Endodermal cell (in vitro differentiated cells): ENCODE results near the gene OR10A4. TPM values are rescaled to one million over a fixed set of nuclear protein-coding genes. Genes with fewer than 3 reads are reported as not detected.

Experiments
- DNase-seq: peaks from one replicate; pipeline ENCODE4 v3.0.0-alpha.2; 2017
- H3K27ac ChIP-seq: 2 replicates; pipeline ENCODE4 v1.5.1; 2013; ENCODE audit warnings: mild to moderate bottlenecking, low read depth, low read length, moderate library complexity
- H3K27me3 ChIP-seq: 2 replicates; pipeline ENCODE4 v1.6.1; 2013; ENCODE audit warnings: mild to moderate bottlenecking, low read length, moderate library complexity; ENCODE audit not compliant: insufficient read depth, control insufficient read depth, poor library complexity, severe bottlenecking
- H3K36me3 ChIP-seq: 2 replicates; pipeline ENCODE4 v1.7.0; 2013; ENCODE audit warnings: mild to moderate bottlenecking, low read length, moderate library complexity; ENCODE audit not compliant: control insufficient read depth, insufficient read depth
- H3K4me1 ChIP-seq: one replicate; pipeline ENCODE4 v1.7.0; 2013; ENCODE audit warnings: low read length; ENCODE audit not compliant: control insufficient read depth, insufficient read depth
- H3K4me3 ChIP-seq: 2 replicates; pipeline ENCODE4 v1.5.1; 2013; ENCODE audit warnings: mild to moderate bottlenecking, low read length, moderate library complexity
- H3K9ac ChIP-seq: 2 replicates; pipeline ENCODE4 v1.6.1; 2013; ENCODE audit warnings: mild to moderate bottlenecking, low read length, moderate library complexity; ENCODE audit not compliant: poor library complexity, severe bottlenecking; ENCODE audit errors: extremely low read depth
- H3K9me3 ChIP-seq: 2 replicates; pipeline ENCODE4 v1.6.1; 2013; ENCODE audit warnings: mild to moderate bottlenecking, low read length, moderate library complexity; ENCODE audit not compliant: control insufficient read depth
- H3K27ac Mint-ChIP-seq: 2 replicates; pipeline ENCODE4 v1.8.0; 2020; ENCODE audit warnings: mixed read lengths
- H3K27me3 Mint-ChIP-seq: 2 replicates; pipeline ENCODE4 v1.8.0; 2021; ENCODE audit warnings: mild to moderate bottlenecking, mixed read lengths; ENCODE audit not compliant: insufficient read depth
- H3K36me3 Mint-ChIP-seq: 2 replicates; pipeline ENCODE4 v1.8.0; 2020; ENCODE audit warnings: low read depth, mixed read lengths
- H3K4me1 Mint-ChIP-seq: 2 replicates; pipeline ENCODE4 v1.8.0; 2020; ENCODE audit warnings: mixed read lengths
- H3K4me3 Mint-ChIP-seq: 2 replicates; pipeline ENCODE4 v1.8.0; 2020; ENCODE audit warnings: mild to moderate bottlenecking, moderate library complexity, mixed read lengths
- H3K9me3 Mint-ChIP-seq: 2 replicates; pipeline ENCODE4 v1.8.0; 2020; ENCODE audit warnings: mild to moderate bottlenecking, mixed read lengths
- CTCF ChIP-seq: fragments of 200-600 bp; sonication (generic); conservative IDR thresholded peaks from 2 replicates; pipeline ENCODE4 v1.5.0; 2021; ENCODE audit warnings: antibody characterized with exemption, mild to moderate bottlenecking
- WGBS, 2 experiments: methylation state at CpG; one replicate each; pipeline versions ENCODE4 v1.1.5 to v1.1.7; 2013; ENCODE audit warnings: missing lambda C conversion rate in 2 of 2, mixed read lengths in 1 of 2; ENCODE audit not compliant: insufficient coverage in 1 of 2, insufficient read length in 1 of 2; 5-methylcytosine and 5-hydroxymethylcytosine counted together
- total RNA-seq, 2 donors: library from RNA; stranded (reverse); fragmentation: NEBNext Ultra II Directional in 1 of 2; extraction: Animal tissue kit (Norgen Biotek cat#: 25700) in 1 of 2; gene quantifications; 2 replicates in 1 of 2; 3 replicates in 1 of 2; pipeline ENCODE4 v1.2.1, GENCODE V29; 2021

The OR10A4 gene
- total RNA-seq, 2 donors from 2014 or later, result not detected

- H3K4me1 ChIP-seq, result no peaks in the 10 kb centered on the region
- Mint-ChIP-seq H3K4me1 (peaks cover 5% of the 10 kb centered on the region), H3K9me3 (peaks cover 9% of the 10 kb centered on the region), H3K27me3 (no peaks in the 10 kb centered on the region), H3K27ac (no peak overlapping the region), H3K36me3 (peaks cover 2% of the 10 kb centered on the region), H3K4me3 (no peak overlapping the region)
- H3K27me3 ChIP-seq, result no peaks in the 10 kb centered on the region
- H3K36me3 ChIP-seq, result no peaks in the 10 kb centered on the region
- H3K9ac ChIP-seq, result no peak overlapping the region
- WGBS, 2 experiments, result no CpG with 5 or more reads among the region's 1 CpG
- no peaks in the 10 kb centered on the region for H3K9me3 ChIP-seq
- DNase-seq, result no peak
- no peak overlapping the region for H3K4me3 ChIP-seq
- no peak for TF ChIP-seq CTCF
- H3K27ac ChIP-seq, result no peak overlapping the region
Measured at GRCh38 chr11:6864438-6864837, 12.0 kb upstream of the OR10A4 start.

GRCh38 chr11:6871278-6871677 is 5.1 kb upstream of the OR10A4 start:
- Histone ChIP-seq H3K4me1 (no peaks in the 10 kb centered on the region), H3K36me3 (no peaks in the 10 kb centered on the region), H3K27ac (no peak overlapping the region), H3K9ac (no peak overlapping the region), H3K27me3 (no peaks in the 10 kb centered on the region), H3K9me3 (no peaks in the 10 kb centered on the region), H3K4me3 (no peak overlapping the region)
- H3K27me3 Mint-ChIP-seq, result no peaks in the 10 kb centered on the region
- no peak overlapping the region for H3K4me3 Mint-ChIP-seq
- no peak overlapping the region for H3K27ac Mint-ChIP-seq
- no peaks in the 10 kb centered on the region for H3K9me3 Mint-ChIP-seq
- no peak for TF ChIP-seq CTCF
- H3K4me1 Mint-ChIP-seq, result no peaks in the 10 kb centered on the region
- no peak for DNase-seq
- no peaks in the 10 kb centered on the region for H3K36me3 Mint-ChIP-seq
- 100% methylated on average over 1 of the region's 1 CpG; no CpG with 5 or more reads in 1 of the 2 experiments for WGBS, 2 experiments

DNA sequence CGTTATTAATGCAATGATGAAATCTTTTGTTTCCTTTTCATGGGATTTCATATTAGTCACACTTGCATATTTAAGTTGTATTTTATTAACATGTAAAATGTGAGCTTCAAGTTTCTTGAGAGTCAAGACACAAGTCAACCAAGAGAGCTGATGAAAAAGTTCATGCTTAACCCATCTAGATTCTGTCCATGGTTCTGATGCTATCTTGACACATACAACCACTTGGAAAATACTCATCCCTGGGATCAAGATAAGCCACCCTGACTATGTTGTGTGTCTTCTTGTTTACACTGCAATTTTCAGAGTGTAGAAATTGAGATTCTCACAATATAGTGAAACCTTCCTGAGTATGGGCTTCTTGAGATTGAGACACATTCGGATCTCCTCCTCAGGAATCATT is 664 bp upstream of the OR10A4 start:
- Mint-ChIP-seq H3K36me3 (no peaks in the 10 kb centered on the region), H3K4me1 (no peaks in the 10 kb centered on the region), H3K27me3 (no peaks in the 10 kb centered on the region), H3K9me3 (peaks cover 1% of the 10 kb centered on the region), H3K4me3 (no peak overlapping the region), H3K27ac (no peak overlapping the region)
- Histone ChIP-seq H3K4me3 (no peak overlapping the region), H3K9ac (no peak overlapping the region), H3K9me3 (no peaks in the 10 kb centered on the region), H3K36me3 (no peaks in the 10 kb centered on the region), H3K27me3 (no peaks in the 10 kb centered on the region), H3K4me1 (no peaks in the 10 kb centered on the region), H3K27ac (no peak overlapping the region)
- 85 to 100% methylated on average over 1 to 2 of the region's 2 CpGs for WGBS, 2 experiments
- no peak for TF ChIP-seq CTCF
- DNase-seq, result no peak
